Measurements from ENCODE around the gene NCKAP5L.

GRCh38 chr12:49744363-49744885 lies 83.8 kb downstream of the NCKAP5L start:
- TF ChIP-seq CTCF (IDR thresholded peaks at IDR 0.05; ENCODE audit: low read depth, low read length) (no peak), MYC (IDR thresholded peaks at IDR 0.05; ENCODE audit: low read depth, low read length) (no peak), POLR2A (IDR thresholded peaks at IDR 0.05; ENCODE audit: extremely low read depth, insufficient read length) (no peak), MAX (IDR thresholded peaks at IDR 0.05; ENCODE audit: low read depth, low read length) (no peak)

Measured in NB4 (cell line).